GM21360 (cell line): ENCODE measurements around the gene CHAF1A.

Experiments used
- ATAC-seq: cut with Tn5 transposase; IDR thresholded peaks from one replicate; pipeline ENCODE4 v1.9.1; 2021; ENCODE audit warnings: mild to moderate bottlenecking, moderate library complexity; ENCODE audit not compliant: unreplicated experiment

Gene CHAF1A

DNA sequence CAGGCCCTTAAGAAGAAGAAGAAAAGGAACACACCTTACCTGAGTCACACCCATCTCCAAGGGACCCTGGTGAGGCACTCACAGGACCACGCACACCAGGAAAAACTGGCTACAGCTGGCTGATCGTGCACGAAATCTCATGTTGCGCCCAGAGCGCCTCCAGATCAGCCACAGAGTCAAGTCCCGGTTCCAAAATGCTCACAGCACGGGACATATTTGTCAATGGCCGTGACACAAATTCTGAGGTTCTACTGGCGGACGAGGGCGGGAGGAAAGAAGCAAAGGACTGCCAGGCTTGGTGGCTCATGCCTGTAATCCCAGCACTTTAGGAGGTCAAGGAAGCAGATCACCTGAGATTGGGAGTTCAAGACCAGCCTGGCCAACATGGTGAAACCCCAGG, 23.6 kb upstream of the CHAF1A start:
- no peak for ATAC-seq

DNA sequence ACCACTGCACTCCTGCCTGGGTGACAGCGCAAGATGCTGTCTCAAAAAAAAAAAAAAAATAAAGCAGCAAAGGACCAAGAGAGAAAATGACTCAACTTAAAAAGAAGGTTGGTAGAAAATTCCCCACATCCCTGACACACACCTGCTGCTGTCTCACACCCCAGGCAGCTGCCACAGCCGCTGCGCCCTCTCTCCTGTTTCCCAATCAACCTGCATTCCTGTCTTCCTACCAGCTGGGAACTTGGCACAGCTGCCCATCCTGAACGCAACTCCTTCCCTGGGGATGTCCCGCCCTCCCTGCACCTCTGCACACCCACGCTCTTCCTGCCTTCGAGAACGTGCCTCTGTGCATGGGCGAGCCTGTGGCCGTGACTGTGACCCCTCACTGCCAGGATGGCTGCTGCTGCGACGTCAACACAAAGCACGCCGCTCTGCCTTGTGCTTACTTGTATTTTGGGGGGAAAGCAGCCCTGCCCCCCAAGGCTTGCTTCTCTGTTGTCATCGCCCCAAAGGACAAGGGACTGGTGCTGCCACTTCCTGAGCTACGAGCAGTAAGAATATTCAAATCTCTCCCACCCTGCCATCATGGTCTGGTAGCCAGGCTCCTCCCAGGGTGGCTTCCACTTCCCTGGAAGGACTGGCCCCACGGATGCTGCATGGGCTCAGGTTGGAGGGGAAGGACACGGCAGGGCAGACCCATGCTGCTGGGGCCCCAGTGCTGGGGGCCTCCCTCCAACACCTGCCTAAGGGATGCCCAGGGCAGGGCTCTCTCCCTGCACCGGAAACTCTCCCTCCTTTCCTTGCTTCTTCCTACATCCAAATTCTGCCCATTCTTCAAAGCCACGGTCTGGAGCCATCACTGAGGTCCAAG, 22.8 kb upstream of the CHAF1A start:
- peak; percentile 36 for ATAC-seq

DNA sequence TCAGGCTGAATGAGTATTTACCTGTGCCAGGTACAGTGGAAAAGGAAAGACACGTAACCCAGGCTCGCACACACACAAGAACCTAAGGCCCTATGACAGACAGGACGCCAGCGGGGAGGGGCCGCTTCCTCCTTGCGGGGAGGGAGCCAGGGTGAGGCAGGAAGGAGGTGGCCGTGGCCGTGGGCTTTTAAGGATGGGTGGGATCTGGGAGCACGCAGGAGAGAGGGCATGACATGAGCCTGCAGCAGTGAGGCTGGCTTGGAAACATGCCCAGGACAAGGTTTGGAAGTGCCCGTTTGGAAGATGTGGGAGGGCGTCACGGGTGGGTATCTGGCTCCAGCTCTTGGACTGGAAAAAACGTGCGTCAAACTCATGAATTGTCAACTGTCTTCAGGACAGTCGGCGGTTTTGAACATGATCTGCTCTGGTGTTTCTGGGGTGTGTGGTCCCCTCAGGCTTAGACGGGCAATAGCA, 22.1 kb upstream of the CHAF1A start:
- ATAC-seq: no peak

DNA sequence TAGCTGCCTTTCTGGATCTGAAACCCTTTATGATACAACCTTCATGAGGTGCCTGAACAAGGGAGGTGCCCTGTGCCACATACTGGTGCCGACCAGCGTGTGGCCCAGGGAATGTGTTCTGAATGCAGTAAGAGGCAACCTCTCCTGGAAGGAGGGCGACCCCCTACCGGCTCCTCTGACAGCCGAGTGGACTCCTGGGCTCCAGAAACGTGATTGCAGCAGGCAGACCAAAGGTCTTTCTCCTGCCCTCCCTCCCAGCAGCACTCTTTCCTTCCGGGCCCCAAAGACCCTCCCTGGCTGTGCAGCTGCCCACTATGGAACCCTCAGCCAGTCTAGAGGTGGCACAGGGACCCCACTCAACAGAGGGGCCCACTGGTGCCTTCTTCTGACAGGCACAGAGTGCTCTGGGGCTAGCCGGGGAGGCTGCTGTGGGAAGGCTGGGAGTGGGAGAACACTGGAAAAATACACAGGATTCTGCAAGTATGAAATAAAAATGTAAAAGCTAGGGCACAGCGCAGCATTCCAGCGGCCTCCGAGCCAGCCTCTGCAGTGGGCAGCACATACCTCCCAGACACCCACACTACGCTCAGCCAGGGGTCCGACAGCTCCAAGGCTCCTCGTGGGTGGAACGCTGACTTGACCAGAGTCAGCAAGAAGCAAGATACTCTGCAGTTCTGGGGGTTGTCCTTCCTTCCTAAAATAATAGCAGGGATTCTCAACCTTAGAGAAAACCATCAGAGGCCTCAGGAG, 17.0 kb upstream of the CHAF1A start:
- no peak for ATAC-seq

DNA sequence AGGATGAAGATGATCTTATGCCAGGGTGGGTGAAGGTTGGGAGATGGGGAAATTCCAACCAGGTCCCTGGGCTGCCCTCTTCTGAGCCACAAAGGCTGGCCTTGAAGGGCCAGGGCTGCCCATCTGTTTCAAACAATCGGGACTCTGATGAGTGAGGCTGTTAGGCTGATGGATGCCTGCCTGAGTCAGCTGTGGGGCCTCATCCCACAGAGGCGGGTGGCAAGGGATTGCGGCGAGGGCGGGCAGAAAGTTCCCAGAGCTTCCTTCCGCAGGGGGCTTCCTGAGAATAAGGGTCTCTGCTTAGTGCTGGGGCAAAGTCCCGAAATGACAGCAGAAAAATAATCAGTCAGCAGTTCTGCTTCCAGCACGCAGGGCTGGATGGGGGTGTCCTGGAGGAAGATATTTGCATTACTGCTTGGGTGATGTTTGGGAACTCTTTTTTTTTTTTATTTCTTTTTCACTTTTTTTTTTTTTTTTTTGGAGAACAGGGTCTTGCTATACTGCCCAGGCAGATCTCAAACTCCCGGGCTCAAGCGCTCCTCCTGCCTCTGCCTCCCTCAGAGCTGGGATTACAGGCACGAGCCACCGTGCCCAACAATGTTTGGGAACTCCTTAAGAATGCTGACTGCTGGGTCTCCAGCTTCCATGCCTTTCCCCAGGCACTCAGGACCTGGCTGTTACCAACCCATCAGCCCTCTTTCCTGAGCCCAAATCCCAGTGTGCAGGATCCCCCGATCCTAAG, 16.2 kb upstream of the CHAF1A start:
- ATAC-seq: no peak

DNA sequence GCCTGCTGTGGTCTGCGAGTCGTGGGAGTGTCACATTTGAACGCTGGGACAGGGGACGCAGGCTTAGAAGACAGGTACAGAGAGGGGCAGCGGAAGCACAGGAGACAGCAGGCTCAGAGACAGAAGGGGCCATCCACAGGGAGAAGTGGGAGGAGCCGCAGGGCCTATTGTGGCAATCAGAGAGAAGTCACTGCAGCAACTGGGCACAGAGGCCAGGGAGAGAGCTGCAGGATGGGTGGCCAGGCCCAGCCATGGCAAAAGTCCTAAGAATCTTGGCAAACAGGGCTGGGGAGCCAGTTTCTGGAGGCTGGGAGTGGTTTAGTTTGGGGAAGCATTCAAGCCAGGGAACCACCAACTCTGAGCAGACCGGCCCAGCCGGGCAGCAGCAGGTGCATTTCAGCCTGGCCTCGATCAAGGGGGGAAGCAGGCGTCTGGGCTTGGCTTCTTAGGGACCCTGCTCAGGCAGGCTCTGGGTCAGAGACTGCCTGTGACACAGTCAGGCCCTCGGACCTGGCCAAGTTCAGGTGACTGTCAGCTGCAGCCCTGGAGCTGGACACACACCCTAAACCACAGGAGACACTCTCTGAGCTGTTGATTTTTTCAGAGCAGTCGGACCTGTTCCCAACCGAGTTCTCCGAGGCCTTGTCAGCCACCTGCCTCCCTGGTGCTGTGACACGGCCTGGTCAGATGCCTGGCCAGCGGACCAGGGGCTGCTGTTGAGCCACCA, 13.9 kb upstream of the CHAF1A start:
- no peak for ATAC-seq

DNA sequence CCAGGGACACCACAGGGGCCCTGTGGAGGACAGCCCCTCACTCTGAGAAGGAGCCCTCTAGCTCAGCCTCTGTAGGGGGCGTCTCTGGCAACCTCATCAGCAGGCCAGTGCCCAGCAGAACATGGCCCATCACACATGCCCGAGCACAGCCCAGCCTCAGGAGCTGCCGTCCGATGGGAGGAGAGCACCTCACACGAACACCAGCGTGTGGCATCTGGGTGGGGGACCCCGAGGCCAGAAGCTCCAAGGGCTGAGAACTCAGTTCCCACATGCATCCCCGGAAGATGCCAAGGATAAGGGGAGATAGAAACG, 13.4 kb upstream of the CHAF1A start:
- no peak for ATAC-seq

DNA sequence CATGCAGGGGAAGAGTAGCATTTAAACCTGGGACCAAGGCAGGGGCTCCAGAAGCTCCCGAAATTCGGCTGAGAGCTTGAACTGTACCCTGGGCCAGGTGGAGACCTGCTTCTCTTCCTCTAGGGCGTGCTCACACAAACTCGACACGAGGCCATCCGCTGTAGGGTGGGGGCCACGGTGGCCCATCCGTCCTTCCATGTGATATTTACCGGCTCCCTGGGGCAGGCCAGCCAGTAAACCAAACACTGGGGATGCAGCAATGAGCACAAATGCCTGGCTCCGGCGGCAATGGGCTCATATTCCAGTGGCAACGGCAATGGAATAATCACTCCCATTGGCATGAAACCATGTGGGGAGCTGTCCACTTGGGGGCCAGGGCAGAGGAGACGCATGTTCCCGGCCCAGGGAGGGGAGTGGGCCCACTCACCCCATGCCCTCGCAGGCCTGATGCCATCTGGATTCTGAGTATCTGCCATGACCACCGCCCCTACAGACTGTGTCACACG, 12.9 kb upstream of the CHAF1A start:
- ATAC-seq: no peak

DNA sequence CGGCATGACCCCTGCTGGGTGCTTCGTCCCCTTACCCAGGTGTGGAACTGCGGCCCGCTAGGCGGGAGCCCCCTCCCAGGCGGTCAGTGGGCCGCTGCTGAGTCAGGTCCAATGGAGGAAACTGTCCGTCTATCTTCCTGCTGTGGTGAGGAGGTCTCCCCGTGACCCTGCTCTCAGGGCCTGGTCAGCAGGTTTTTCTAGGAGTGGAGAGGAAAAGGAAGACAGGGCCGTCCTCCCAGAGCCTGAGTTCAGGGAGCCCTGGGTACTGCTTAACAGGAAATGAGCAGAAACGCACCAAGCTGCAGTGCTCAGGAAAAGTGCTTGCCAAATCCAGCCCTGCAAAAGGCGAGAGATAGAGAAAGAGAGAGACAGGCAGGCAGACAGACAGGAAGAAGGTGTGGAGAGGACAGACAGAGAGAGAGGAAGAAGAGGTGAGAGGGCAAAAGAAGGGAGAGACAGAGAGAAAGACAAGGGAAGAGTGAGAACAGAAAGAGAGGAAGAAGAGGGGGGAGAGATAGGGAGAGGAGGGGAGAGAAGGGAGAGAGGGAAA, 12.3 kb upstream of the CHAF1A start:
- ATAC-seq: no peak

DNA sequence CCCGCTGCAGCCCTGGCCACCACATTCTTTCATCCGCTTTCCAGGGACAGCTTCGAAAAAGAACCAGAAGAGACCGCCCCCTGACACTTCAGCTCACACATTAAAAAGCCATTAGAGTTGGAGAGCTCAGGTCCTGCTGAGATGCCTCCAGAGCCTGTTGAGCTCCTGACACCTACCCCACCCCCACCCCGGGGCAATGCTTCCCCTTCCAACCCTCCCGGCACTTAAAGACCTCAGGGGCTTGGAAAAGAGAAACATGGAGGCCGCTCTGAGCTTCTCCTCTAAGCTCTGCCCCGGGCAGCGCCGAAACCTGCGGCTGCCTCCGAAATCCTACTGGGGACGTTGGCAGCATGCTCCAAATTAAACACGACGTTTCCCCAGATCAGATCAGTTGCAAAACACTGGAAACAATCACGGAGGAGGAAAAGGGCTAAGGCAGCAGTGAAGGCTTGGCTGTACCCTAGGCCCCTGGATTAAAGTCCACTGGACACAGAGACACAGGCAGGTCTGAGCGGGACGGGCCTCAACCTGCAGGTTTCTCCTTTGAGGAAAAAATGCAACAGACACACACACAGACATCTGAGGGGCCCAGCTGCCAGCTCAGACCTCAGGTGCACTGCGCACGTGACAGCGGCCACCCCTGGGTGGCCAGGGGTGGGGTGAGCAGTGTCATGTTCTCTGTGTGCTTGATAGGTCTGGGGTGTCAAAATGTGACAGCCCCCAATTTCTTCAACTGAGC, 11.7 kb upstream of the CHAF1A start:
- no peak for ATAC-seq

DNA sequence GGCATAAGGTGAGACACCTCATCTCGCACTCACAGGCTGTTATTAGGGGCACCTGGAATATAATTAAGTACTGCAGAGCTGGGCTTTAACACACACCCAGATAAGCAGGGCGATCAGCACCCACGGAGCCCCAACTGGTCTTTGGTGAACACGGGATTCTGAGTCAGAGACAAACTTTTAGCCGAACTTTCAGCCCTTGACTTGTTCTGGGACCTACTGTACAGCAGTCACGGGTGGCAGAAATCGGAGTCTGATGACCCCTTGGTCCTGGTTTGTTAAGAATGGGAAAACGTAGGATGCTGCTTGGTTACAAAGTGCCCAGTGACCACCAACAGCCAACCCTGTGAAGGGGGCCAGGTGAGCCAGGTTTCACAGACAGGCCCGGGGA, 11.1 kb upstream of the CHAF1A start:
- ATAC-seq: no peak

DNA sequence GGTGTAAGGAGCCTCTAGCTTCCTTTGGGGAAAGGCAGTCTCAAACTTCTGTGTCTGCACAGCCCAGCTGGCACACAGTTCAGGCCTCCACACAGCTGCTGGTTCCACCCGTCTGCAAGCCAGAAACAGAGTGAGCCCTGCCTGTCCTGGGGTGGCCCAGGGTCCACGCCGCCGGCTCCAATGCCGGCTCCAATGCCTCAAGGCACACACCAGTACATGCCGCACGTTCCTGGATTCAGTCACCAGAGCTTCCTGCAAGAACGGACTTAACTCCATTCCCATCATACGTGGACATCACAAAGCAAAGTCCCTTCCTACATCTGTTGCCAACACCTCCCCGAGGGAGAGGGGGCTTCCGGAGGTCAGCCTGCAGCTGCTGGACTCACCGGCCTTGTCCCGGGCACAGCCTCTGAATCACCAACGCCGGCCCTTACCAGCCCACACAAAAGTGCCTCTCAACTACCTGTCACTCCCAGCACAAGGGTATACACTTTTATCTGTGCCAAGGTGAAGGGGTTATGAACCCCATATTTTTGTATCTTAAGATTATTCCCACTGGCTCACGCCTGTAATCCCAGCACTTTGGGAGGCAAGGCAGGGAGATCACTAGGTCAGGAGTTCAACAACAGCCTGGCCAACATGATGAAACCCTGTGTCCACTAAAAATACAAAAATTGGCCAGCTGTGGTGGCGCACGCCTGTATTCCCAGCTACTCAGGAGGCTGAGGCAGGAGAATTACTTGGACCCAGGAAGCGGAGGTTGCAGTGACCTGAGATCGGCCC, 10.5 kb upstream of the CHAF1A start:
- no peak for ATAC-seq

DNA sequence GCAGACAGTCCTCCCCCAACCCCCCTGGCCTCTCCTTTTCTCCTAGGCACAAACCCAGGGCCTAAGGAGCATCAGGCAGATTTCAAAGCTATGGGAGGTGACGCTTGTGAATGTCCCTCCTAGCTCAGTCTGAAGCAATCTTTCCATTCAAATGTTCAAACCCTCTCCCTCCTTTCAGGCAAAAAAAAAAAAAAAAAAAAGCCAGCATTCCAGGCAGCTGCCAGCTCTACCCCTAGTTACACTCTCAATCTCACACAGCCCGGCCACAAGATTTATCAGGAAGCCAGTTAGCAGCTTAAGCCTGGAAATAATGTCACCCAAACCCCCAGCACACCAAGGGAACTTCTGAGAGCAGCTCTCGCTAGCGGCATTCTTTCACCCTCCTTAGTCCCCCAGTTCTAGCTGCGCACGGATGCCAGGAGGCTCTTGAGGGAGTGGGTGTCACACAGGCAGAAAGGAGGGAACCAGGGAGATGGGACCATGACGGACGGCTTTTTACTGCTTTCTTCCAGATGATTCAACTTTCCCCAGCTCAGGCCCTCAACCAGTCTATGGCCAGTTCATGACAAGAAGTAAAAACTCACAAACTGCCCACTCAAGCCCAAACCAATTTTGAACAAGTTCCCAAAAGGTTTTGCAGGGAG, 8.4 kb upstream of the CHAF1A start:
- ATAC-seq: no peak

DNA sequence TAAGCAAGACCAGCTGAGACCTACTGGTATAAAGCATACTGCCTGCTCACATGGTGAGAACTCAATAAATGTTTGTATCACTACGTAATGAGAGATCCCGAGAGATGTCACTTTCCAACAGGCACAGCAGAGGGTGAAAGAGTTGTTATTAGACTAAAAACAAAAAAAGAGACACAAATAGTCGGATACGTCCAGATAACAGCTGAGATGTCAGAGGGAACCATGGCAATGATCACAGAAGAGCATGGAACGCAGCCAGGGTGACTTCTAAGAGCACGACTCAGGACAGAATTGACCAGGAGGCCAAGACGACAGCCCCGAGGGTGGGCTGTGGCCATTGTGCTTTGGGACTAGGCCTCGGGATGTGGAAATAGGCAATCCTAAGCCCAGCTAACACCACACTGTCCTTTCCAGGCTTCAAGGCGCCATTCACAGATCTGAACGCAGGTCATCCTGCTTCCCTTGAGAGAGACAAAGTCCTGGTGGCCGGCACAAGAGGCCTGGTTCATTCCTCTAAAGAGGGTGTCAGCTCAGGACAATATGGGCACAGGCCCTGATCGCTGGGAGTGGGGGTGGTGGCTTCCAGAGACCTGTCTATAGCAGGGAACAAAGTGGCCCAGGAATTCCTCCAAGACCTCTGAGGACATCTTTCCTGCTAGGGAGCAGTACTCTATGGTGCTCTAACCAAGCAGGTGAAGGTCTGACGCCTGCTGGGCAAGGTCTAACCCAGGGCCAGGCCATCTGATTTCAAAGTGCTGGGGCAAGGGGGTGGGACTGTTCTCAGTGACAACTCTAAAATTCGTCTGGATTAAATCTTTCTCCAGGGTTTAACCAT, 5.3 kb upstream of the CHAF1A start:
- ATAC-seq: no peak

DNA sequence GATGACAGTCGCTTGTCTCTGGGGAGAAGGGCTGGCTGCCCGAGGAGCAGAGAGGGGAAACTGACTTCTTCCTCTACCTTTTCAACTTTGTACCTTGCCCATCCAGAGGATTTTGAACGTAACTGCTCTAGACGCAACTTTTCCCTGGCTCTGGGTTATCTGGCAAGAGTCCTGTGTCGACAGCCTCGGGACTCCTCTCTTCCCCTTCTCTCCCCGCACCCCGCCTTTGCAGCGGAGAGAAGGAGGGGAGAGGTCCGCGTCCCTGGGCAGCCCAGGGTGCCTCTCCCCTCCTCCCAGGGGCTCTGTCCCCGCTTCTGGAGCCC, 2.7 kb upstream of the CHAF1A start:
- ATAC-seq: no peak

DNA sequence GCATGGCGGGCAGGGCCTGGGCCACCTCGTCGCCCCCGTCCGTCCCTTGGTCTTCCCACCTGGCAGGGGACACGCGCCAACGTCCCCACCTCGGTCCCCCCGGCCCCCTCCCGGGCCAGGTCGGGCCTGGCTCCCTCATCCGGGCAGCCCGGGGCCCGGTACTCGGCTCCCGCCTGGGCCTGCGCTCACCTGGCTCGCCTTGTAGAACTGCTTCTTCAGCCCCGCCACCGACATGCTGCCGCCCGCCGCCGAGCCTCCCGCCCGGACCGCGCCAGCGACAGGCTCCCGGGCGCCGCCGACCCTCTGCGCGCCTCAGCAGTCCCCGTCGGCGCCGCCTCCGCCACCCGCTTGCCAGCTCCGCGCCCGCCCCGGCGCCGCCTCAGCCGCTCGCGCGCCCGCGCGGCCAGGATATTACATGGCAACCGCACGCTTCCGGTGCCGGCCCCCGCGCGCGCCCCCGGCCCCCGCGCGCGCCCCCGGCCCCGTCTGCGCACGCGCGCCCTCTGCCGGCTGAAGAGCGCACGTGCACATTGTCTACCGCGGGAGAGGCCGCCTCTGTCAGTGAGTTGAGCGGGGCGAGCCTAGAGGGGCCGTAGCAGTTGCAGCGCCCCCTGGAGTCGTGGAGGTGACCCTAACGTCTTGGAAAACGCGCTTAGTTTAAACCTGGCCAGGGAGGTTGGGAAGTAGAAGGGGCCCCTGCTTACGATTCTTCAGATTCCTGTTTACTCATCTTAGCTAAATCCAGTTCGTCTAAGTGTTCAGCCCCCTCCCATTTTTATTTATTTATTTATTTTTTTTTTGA, 2.1 kb upstream of the CHAF1A start, which contains the start of gene SH3GL1:
TSS of gene SH3GL1 (minus strand) at position 413 of the 802 bp plus-strand sequence. CDS start at position 234, 179 bp downstream.
- ATAC-seq: peak; percentile 52

DNA sequence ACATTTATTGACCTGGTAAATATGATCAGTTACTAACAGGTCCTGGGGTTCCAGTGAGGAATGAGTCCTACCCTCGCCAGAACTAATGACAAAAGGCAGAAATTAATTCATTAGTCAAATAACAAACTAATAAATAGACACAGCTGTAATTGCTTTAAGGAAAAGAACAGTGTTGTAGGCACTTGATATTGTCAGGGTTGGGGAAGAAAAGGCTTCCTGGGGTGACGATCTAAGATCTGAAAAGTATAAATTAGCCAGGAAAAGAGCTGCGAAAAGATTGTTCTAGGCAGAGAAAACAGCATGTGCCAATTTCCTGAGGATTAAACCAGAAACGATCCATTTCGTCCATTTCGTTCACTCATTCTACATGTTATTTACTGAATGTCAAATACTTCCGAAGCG, 670 bp upstream of the CHAF1A start:
- no peak for ATAC-seq
